HG03159 (cell line): ENCODE results near the gene EMC7.

Experiments used
- ATAC-seq: cut with Tn5 transposase; IDR thresholded peaks from one replicate; pipeline ENCODE4 v1.9.1; 2021; ENCODE audit warnings: mild to moderate bottlenecking, moderate library complexity; ENCODE audit not compliant: unreplicated experiment

EMC7 gene

GRCh38 chr15:34038871-34039789 is 62.5 kb downstream of the EMC7 start, which contains the start of gene AVEN:
Gene AVEN, minus strand, starts transcription at chr15:34039204. Its CDS starts 158 bp downstream, at chr15:34039046.
- peak; percentile 50 for ATAC-seq

- peak; percentile 66 for ATAC-seq
Measured at GRCh38 chr15:34038023-34038870, 63.4 kb downstream of the EMC7 start.
